ENCODE measurements around the gene GMCL2. TPM values are rescaled to one million over a fixed set of nuclear protein-coding genes. Genes with fewer than 3 reads are reported as not detected.
A peak's percentile ranks its signal among the peaks of the same experiment; 100 is the strongest.

Gene GMCL2
- total and polyA plus RNA-seq, 7 experiments from 2014 or later: not detected

- H3K27ac ChIP-seq (ENCODE audit: low read depth, low read length): no peak overlapping the region
- Mint-ChIP-seq H3K9me3 (peaks cover 0 to 2% (median 0%) of the 10 kb centered on the region in 11 donors), H3K4me3 (no peak overlapping the region), H3K27me3 (peaks cover 4 to 29% (median 13%) of the 10 kb centered on the region in 5 donors), H3K4me1 (peaks cover 4 to 22% (median 11%) of the 10 kb centered on the region in 7 donors), H3K27ac (no peak overlapping the region), H3K36me3 (no peaks in the 10 kb centered on the region)
- ATAC-seq (no peak), DNase-seq (no peak)
- intact Hi-C loops (cut with micrococcal nuclease): no loop called here
- ChIA-PET POLR2A (interaction anchor here (1.2 kb wide), 1 partner anchor 10 kb away, joined by 5 read pairs; no protein-coding TSS in a partner anchor), CTCF (interaction anchor here (0.7 kb wide), 1 partner anchor 120 kb away, joined by 3 read pairs; no protein-coding TSS in a partner anchor)
- no peaks in the 10 kb centered on the region for H3K9me3 ChIP-seq (ENCODE audit: control insufficient read depth in 2 of 3, low read length in 3 of 3)
- no peaks in the 10 kb centered on the region for H3K36me3 ChIP-seq (ENCODE audit: control insufficient read depth in 2 of 3, insufficient read depth in 3 of 3, low read length in 3 of 3)
- H3K27me3 ChIP-seq (ENCODE audit: control insufficient read depth in 2 of 2, insufficient read depth in 2 of 2, low read length in 2 of 2): peaks cover 0 to 6% of the 10 kb centered on the region in 2 donors
- peaks cover 0 to 19% of the 10 kb centered on the region in 2 donors for H3K4me1 ChIP-seq (ENCODE audit: control insufficient read depth in 2 of 2, insufficient read depth in 2 of 2, low read length in 2 of 2)
- H3K4me3 ChIP-seq (ENCODE audit: low read length): no peak overlapping the region
These were observed 9.2 kb upstream of the GMCL2 start for GRCh38 chr5:178196281-178196812.

GRCh38 chr5:178194026-178194425 is 6.9 kb upstream of the GMCL2 start:
- POLR2A ChIA-PET: interaction anchor here (1.5 kb wide), 1 partner anchor 10 kb away, joined by 3 read pairs; the partner anchor contains the start of gene HNRNPAB
- H3K4me1 Mint-ChIP-seq: peaks cover 4 to 22% (median 11%) of the 10 kb centered on the region in 7 donors
- intact Hi-C loops (cut with micrococcal nuclease): no loop called here
- Histone ChIP-seq H3K9me3 (ENCODE audit: control insufficient read depth in 2 of 3, low read length in 3 of 3) (no peaks in the 10 kb centered on the region), H3K4me1 (ENCODE audit: control insufficient read depth in 2 of 2, insufficient read depth in 2 of 2, low read length in 2 of 2) (peaks cover 0 to 19% of the 10 kb centered on the region in 2 donors), H3K27me3 (ENCODE audit: control insufficient read depth in 2 of 2, insufficient read depth in 2 of 2, low read length in 2 of 2) (peaks cover 0 to 6% of the 10 kb centered on the region in 2 donors), H3K36me3 (ENCODE audit: control insufficient read depth in 2 of 3, insufficient read depth in 3 of 3, low read length in 3 of 3) (no peaks in the 10 kb centered on the region), H3K27ac (ENCODE audit: low read depth, low read length) (no peak overlapping the region), H3K4me3 (ENCODE audit: low read length) (no peak overlapping the region)
- H3K4me3 Mint-ChIP-seq: no peak overlapping the region
- no peak overlapping the region for H3K27ac Mint-ChIP-seq
- CTCF ChIA-PET: no interaction called here
- no peak for DNase-seq
- no peaks in the 10 kb centered on the region for H3K36me3 Mint-ChIP-seq
- peaks cover 0 to 2% (median 0%) of the 10 kb centered on the region in 11 donors for H3K9me3 Mint-ChIP-seq
- H3K27me3 Mint-ChIP-seq: peaks cover 4 to 34% (median 13%) of the 10 kb centered on the region in 5 donors
- ATAC-seq: peak; percentile 62

- intact Hi-C loops (cut with micrococcal nuclease): no loop called here
- DNase-seq (no peak), ATAC-seq (peak; percentile 24)
- peak overlapping the region in 1 of 10 donors; percentile 53 for H3K4me3 Mint-ChIP-seq
- peaks cover 8 to 34% (median 13%) of the 10 kb centered on the region in 5 donors for H3K27me3 Mint-ChIP-seq
- Histone ChIP-seq H3K36me3 (ENCODE audit: control insufficient read depth in 2 of 3, insufficient read depth in 3 of 3, low read length in 3 of 3) (no peaks in the 10 kb centered on the region), H3K4me3 (ENCODE audit: low read length) (no peak overlapping the region), H3K9me3 (ENCODE audit: control insufficient read depth in 2 of 3, low read length in 3 of 3) (no peaks in the 10 kb centered on the region), H3K27me3 (ENCODE audit: control insufficient read depth in 2 of 2, insufficient read depth in 2 of 2, low read length in 2 of 2) (peaks cover 0 to 6% of the 10 kb centered on the region in 2 donors), H3K4me1 (ENCODE audit: control insufficient read depth in 2 of 2, insufficient read depth in 2 of 2, low read length in 2 of 2) (peaks cover 0 to 19% of the 10 kb centered on the region in 2 donors), H3K27ac (ENCODE audit: low read depth, low read length) (no peak overlapping the region)
- peaks cover 0 to 2% (median 0%) of the 10 kb centered on the region in 11 donors for H3K9me3 Mint-ChIP-seq
- no peak overlapping the region for H3K27ac Mint-ChIP-seq
- POLR2A ChIA-PET: interaction anchor here (0.7 to 1.5 kb wide), 2 partner anchors 9 to 11 kb away, joined by 3 read pairs; partner anchors contain the start of gene HNRNPAB
- CTCF ChIA-PET: no interaction called here
- no peaks in the 10 kb centered on the region for H3K36me3 Mint-ChIP-seq
- H3K4me1 Mint-ChIP-seq: peaks cover 4 to 22% (median 11%) of the 10 kb centered on the region in 7 donors
These were observed 6.2 kb upstream of the GMCL2 start for GRCh38 chr5:178193251-178193809.

GRCh38 chr5:178192787-178193186 is 5.6 kb upstream of the GMCL2 start:
- H3K27ac ChIP-seq (ENCODE audit: low read depth, low read length): no peak overlapping the region
- DNase-seq (no peak), ATAC-seq (no peak)
- intact Hi-C loops (cut with micrococcal nuclease): no loop called here
- H3K36me3 ChIP-seq (ENCODE audit: control insufficient read depth in 2 of 3, insufficient read depth in 3 of 3, low read length in 3 of 3): no peaks in the 10 kb centered on the region
- Mint-ChIP-seq H3K36me3 (no peaks in the 10 kb centered on the region), H3K27ac (peak overlapping the region in 2 of 9 donors; percentile 20 to 29), H3K27me3 (peaks cover 10 to 34% (median 14%) of the 10 kb centered on the region in 5 donors), H3K4me3 (no peak overlapping the region), H3K9me3 (peaks cover 0 to 2% (median 0%) of the 10 kb centered on the region in 11 donors), H3K4me1 (peaks cover 4 to 22% (median 11%) of the 10 kb centered on the region in 7 donors)
- POLR2A ChIA-PET: interaction anchor here (0.7 to 1.5 kb wide), 2 partner anchors 9 to 12 kb away, joined by 3 read pairs; partner anchors contain the start of gene HNRNPAB
- peaks cover 0 to 6% of the 10 kb centered on the region in 2 donors for H3K27me3 ChIP-seq (ENCODE audit: control insufficient read depth in 2 of 2, insufficient read depth in 2 of 2, low read length in 2 of 2)
- CTCF ChIA-PET: no interaction called here
- peaks cover 0 to 19% of the 10 kb centered on the region in 2 donors for H3K4me1 ChIP-seq (ENCODE audit: control insufficient read depth in 2 of 2, insufficient read depth in 2 of 2, low read length in 2 of 2)
- H3K4me3 ChIP-seq (ENCODE audit: low read length): no peak overlapping the region
- no peaks in the 10 kb centered on the region for H3K9me3 ChIP-seq (ENCODE audit: control insufficient read depth in 2 of 3, low read length in 3 of 3)

- Histone ChIP-seq H3K4me3 (ENCODE audit: low read length) (no peak overlapping the region), H3K27ac (ENCODE audit: low read depth, low read length) (no peak overlapping the region), H3K27me3 (ENCODE audit: control insufficient read depth in 2 of 2, insufficient read depth in 2 of 2, low read length in 2 of 2) (peaks cover 0 to 6% of the 10 kb centered on the region in 2 donors), H3K36me3 (ENCODE audit: control insufficient read depth in 2 of 3, insufficient read depth in 3 of 3, low read length in 3 of 3) (no peaks in the 10 kb centered on the region), H3K9me3 (ENCODE audit: control insufficient read depth in 2 of 3, low read length in 3 of 3) (no peaks in the 10 kb centered on the region), H3K4me1 (ENCODE audit: control insufficient read depth in 2 of 2, insufficient read depth in 2 of 2, low read length in 2 of 2) (peaks cover 0 to 19% of the 10 kb centered on the region in 2 donors)
- peaks cover 4 to 22% (median 11%) of the 10 kb centered on the region in 7 donors for H3K4me1 Mint-ChIP-seq
- no peak overlapping the region for H3K27ac Mint-ChIP-seq
- H3K27me3 Mint-ChIP-seq: peaks cover 10 to 34% (median 14%) of the 10 kb centered on the region in 5 donors
- DNase-seq (no peak), ATAC-seq (no peak)
- peaks cover 0 to 2% (median 0%) of the 10 kb centered on the region in 11 donors for H3K9me3 Mint-ChIP-seq
- intact Hi-C loops (cut with micrococcal nuclease): no loop called here
- POLR2A ChIA-PET: interaction anchor here (1.5 kb wide), 1 partner anchor 12 kb away, joined by 3 read pairs; the partner anchor contains the start of gene HNRNPAB
- CTCF ChIA-PET: no interaction called here
- no peak overlapping the region for H3K4me3 Mint-ChIP-seq
- no peaks in the 10 kb centered on the region for H3K36me3 Mint-ChIP-seq
These were observed 5.1 kb upstream of the GMCL2 start for GRCh38 chr5:178192244-178192643.

- intact Hi-C loops (cut with micrococcal nuclease): no loop called here
- Histone ChIP-seq H3K27ac (ENCODE audit: low read depth, low read length) (no peak overlapping the region), H3K9me3 (ENCODE audit: control insufficient read depth in 2 of 3, low read length in 3 of 3) (no peaks in the 10 kb centered on the region), H3K4me1 (ENCODE audit: control insufficient read depth in 2 of 2, insufficient read depth in 2 of 2, low read length in 2 of 2) (peaks cover 0 to 19% of the 10 kb centered on the region in 2 donors), H3K27me3 (ENCODE audit: control insufficient read depth in 2 of 2, insufficient read depth in 2 of 2, low read length in 2 of 2) (peaks cover 0 to 6% of the 10 kb centered on the region in 2 donors), H3K36me3 (ENCODE audit: control insufficient read depth in 2 of 3, insufficient read depth in 3 of 3, low read length in 3 of 3) (no peaks in the 10 kb centered on the region), H3K4me3 (ENCODE audit: low read length) (no peak overlapping the region)
- ATAC-seq (no peak), DNase-seq (no peak)
- peaks cover 10 to 34% (median 14%) of the 10 kb centered on the region in 5 donors for H3K27me3 Mint-ChIP-seq
- H3K4me3 Mint-ChIP-seq: no peak overlapping the region
- H3K27ac Mint-ChIP-seq: no peak overlapping the region
- ChIA-PET POLR2A (no interaction called here), CTCF (no interaction called here)
- peaks cover 0 to 2% (median 0%) of the 10 kb centered on the region in 11 donors for H3K9me3 Mint-ChIP-seq
- no peaks in the 10 kb centered on the region for H3K36me3 Mint-ChIP-seq
- peaks cover 4 to 22% (median 11%) of the 10 kb centered on the region in 7 donors for H3K4me1 Mint-ChIP-seq
These were observed 4.5 kb upstream of the GMCL2 start for GRCh38 chr5:178191661-178192060.

All from naive thymus-derived CD4-positive, alpha-beta T cell (primary cell).